ENCODE data around the gene TOX3.

- TF ChIP-seq SIN3A (IDR thresholded peaks at IDR 0.05; ENCODE audit: borderline replicate concordance, low read depth, low read length): no peak
- no peak for TF ChIP-seq RBM22 (optimal IDR thresholded peaks at IDR 0.05; ENCODE audit: low read length)
- TF ChIP-seq ZBTB38 (CRISPR knock-in tag; IDR thresholded peaks at IDR 0.05): no peak
- TF ChIP-seq KAT2B (IDR thresholded peaks at IDR 0.05; ENCODE audit: borderline replicate concordance, low read depth, low read length): no peak
Observed at GRCh38 chr16:52460639-52461178, 86.2 kb downstream of the TOX3 start.
